GM20000 (cell line): ENCODE measurements around the gene NKG7.

Source experiments
- DNase-seq: peaks from one replicate; pipeline ENCODE4 v3.0.0; 2012; ENCODE audit warnings: low spot score
- CTCF ChIP-seq: IDR thresholded peaks from 2 replicates; pipeline ENCODE4 v1.5.1; 2012; ENCODE audit warnings: mild to moderate bottlenecking, control low read depth; ENCODE audit errors: extremely low read depth, missing control alignments

The NKG7 gene

GRCh38 chr19:51382004-51382403 lies 9.6 kb upstream of the NKG7 start:
- DNase-seq, result no peak

GRCh38 chr19:51380379-51380778 lies 7.9 kb upstream of the NKG7 start:
- no peak for DNase-seq
- TF ChIP-seq CTCF, result no peak

More at GRCh38 chr19:51382004-51382403, 9.6 kb upstream of the NKG7 start:
- TF ChIP-seq CTCF, result no peak

GRCh38 chr19:51377422-51377821 lies 5.0 kb upstream of the NKG7 start:
- no peak for TF ChIP-seq CTCF
- no peak for DNase-seq

- DNase-seq, result no peak
Measured at GRCh38 chr19:51375504-51376221, 3.2 kb upstream of the NKG7 start.

GRCh38 chr19:51372021-51372648 lies 319 bp downstream of the NKG7 start:
- no peak for TF ChIP-seq CTCF

More at GRCh38 chr19:51375504-51376221, 3.2 kb upstream of the NKG7 start:
- no peak for TF ChIP-seq CTCF

GRCh38 chr19:51371186-51371690 lies 1.2 kb downstream of the NKG7 start:
- no peak for DNase-seq
- no peak for TF ChIP-seq CTCF

More at GRCh38 chr19:51372021-51372648, 319 bp downstream of the NKG7 start:
- no peak for DNase-seq

- no peak for TF ChIP-seq CTCF
- DNase-seq, result no peak
Measured at GRCh38 chr19:51370230-51370629, 2.2 kb downstream of the NKG7 start.
